DMS114 treated with DMSO at 0.1 percent for 48 hours (cell line): ENCODE data around the gene CEACAM20.
"Not testable (repeated sequence)": the region's sequence is repeated elsewhere in the genome, so short reads cannot be mapped to it uniquely, and the experiment has no call there.

Source experiments
- DNase-seq: peaks from one replicate; lab custom pipeline; 2025; ENCODE audit not compliant: unreplicated experiment; lab: John Stamatoyannopoulos, UW

CEACAM20 gene

DNA sequence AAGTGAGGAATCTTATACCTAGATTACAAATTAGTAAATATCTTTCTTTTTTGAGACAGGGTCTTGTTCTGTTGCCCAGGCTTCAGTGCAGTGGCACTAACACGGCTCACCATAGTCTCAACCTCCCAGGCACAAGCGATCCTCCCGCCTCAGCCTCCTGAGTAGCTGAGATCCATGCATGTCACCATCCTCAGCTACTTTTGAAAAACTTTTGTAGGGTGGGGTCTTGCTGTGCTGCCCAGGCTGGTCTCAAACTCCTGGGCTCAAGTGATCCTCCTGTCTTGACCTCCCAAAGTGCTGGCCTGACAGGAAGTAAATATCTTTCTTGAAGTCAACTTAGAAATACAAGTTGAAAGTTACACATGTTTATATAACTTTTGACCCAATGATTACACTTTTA, 20.0 kb upstream of the CEACAM20 start:
- no peak for DNase-seq

DNA sequence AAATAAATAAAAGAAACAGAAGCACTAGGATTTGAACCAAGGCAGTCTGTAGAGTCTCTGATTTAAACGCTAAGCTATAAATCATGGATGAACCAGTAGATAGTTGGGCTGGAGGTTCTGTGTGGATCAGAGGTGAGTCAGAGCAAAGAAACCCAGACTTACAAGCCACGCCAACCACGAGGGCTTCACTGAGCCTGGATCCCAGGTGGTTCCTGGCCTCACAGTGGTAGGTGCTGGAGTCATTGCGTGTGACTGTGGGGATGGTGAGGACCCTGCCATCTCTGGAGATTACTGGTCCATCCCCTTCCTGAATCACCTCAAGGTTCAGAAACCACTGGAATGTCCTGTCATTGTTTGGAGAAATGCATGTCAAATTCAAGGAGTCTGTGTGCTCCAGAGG, 19.3 kb upstream of the CEACAM20 start:
- no peak for DNase-seq

DNA sequence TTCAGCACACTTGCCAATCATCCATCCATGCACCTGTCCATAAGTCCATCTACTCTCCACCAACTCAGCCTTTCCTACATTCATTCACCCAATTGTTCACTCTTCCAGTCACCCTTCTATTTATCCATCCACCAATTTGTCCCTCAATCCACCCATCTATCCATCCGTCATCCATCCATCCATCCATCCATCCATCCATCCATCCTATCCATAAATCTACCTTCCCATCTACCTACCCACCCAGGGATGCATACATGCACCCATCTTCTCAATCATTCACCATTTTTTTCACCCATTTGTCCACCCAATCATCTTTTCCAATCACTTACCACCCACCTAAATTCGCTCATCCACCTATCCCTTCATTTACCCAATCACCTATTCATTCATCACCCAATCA, 14.6 kb upstream of the CEACAM20 start:
- no peak for DNase-seq

DNA sequence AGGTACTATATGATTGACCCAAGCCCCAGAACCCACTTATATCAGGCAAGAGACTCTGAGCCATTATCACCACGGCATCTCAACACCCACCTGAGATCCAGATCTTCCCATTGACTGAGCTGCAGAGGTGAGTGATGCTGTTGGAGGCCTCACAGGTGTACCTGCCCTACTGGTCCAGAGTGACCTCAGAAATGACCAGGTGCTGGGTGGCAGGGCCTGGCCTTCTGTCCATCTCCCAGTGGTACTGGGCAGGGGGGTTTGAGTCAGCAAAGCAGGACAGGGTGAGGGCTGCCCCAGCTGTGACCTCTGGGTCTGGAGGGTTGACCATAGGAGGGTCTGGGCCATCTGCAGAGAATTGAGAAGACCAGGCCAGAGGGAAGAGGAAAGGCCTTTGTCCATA, 13.2 kb upstream of the CEACAM20 start:
- DNase-seq, result no peak

DNA sequence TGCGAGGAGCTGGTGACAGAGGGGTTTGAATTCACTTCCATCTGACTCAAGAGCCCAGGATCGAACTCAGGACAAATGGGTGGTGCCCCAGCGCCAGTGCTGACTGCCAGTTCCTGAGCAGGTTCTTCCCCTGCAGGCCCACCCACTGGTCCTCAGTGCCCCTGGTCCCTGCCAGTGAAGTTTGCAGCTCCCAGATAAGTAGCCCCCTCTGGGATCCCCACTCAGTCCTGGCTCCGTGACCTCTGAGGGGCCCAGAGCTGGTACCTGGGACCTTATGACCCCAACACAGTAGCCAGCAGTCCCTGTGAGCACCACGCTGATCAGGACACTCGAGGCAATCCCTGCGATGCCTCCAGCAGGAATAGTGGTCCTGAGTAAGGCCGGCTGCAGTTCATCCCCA, 11.3 kb upstream of the CEACAM20 start:
- no peak for DNase-seq

DNA sequence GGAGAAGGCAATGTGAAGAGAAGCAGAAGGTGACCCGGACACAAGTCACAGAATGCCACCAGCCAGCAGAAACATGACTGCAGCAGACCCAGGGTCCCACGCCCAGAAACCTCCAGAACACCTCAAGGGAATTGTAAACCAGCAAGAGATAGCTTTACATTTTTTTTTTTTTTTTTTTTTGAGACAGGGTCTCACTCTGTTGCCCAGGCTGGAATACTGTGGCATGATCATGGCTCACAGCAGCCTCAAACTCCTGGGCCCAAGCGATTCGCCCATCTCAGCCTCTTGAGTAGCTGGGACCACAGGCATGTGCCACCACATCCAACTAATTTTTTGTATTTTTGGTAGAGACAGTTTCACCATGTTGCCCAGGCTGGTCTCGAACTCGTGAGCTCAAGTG, 10.5 kb upstream of the CEACAM20 start:
- no peak for DNase-seq

DNA sequence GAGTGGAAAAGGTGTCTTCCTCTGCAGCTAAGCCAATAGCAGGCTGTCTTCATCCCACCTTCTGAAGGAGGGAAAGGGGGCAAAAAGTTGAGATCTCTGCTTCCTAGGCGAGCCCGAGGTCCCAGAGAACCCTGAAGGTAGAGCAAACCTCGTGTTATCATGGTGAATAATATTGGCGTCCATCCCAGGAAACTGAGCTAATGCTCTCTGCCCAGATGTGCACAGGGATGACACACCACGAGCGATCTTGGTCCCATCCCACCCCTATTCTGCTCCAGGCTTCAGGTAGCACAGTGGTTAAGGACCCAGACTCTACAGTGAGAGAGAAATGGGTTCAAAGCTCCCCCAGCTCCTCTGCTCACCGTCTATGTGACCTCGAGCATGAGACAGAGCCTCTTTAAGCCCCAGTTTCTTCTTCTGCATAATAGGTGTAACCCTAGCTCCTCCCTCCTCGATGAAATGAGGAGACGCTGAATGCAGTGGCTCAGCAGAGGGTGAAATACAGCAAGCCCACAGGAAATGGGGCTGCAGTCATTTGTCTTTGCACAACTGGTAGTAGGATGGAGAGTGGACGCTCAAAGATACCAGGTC, 9.9 kb upstream of the CEACAM20 start:
- DNase-seq, result no peak

DNA sequence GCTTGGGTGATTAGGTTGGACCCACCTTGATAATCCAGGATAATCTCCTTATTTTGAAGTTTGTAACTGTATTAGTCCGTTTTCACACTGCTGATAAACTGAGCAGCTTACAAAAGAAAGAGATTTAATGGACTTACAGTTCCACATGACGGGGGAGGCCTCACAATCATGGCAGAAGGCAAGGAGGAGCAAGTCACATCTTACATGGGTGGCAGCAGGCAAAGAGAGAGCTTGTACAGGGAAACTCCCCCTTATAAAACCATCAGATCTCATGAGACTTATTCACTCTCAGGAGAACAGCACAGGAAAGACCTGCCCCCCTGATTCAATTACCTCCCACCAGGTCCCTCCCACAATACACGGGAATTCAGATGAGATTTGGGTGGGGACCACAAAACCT, 5.9 kb upstream of the CEACAM20 start:
- DNase-seq, result not testable (repeated sequence)

DNA sequence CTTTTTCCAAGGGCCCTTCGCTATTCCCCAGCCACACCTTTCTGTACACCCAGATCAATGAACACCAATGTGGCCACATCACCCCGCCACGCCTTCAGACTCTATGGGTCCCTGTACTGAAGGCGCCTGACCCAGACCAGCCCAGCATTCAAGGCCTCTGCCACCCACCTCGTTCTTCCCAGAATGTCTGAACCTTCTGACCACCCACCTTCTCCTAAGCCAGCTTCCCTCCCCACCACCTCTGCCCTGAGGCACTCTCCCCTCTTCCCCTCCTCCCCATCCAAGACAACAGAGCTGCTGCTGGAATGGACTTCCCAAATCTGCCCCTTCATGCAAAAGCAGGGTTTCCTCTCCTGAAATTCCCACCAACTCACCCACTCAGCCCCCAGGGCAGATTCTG, 3.3 kb upstream of the CEACAM20 start:
- DNase-seq, result no peak

DNA sequence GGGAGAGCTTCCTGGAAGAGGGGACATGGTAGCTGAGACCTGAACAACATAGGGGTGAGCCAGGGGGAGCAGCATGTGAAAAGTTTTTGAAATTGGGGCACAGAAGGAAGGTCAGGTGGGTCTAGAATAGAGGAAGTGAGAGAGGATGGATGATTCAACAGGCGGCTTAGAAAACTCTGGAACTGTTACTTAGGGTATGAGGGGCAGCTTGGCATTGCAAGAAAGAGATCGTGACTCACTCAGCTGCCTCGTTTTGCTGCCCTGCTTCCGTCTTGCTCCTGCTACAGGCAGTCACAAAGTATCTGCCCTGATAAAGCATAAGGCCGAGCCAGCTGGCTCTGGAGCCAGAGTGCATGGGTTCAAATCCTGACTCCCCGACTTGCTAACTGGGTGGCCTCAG, 1.3 kb upstream of the CEACAM20 start:
- DNase-seq, result no peak

DNA sequence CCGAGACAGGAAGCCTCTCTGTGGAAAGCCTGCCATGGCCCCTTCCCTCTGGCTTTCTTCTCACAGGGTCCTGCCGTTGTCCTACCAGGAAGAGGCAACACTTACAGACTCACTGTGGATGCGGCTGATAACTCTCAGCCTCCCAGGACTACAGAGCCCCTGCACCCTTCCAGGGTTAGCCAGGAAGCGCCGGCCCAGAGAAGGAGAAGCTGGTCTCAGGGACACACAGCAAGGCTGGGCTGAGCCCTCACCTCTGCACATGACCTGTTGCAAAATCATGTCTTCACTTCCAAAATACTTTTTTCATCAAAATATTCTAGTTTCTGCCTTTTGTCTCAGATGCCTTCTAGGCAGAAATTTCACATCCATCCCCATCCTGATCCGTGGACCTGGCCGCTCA, 1.9 kb downstream of the CEACAM20 start:
- DNase-seq, result no peak

DNA sequence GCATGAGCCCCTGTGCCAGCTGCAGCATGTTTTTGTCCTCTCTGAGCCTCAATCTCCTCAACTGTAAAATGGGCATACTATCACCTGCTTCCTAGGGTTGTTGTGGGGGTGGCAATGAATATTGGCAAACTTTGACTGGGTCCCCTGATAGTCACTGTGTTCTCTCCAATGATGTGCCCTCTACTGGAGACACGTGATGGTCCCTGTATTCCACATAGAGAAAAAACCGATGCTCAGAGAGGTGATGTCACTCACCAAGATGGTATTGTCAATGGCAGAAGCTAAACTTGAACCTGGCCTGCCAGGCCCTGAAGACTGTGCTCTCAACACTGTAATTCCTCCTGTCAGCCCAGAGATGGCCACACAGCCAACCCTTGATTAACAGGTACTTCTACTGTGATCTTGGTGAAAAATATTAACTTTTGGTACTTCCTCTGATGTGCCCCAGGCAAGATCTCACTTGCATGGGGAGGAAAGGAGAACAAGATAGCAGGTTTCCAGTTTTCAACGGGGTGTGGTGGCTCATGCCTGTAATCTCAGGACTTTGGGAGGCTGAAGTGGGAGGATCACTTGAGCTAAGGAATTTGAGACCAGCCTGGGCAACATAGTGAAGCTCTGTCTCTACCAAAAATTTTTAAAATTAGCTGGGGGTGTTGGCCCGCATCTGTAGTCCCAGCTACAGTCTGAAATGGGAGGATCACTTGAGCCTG, 3.6 kb downstream of the CEACAM20 start:
- no peak for DNase-seq

DNA sequence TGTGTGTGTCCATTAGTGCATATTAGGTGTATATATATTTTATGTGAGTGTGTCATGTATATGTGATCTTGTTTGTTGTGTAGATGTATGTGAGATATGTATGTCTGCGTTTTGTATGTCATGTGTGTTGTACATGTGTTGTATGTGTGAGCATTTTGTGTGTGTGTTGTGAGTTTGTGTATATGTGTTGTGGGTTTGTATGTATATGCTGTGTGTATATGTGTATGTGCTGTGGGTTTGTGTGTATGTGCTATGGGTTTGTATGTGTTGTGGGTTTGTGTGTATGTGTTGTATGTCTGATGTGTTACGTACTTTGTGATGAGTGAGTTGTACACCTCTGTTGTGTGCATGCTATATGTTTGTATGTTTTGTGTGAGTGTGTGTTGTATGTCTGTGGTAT, 8.1 kb downstream of the CEACAM20 start:
- no peak for DNase-seq

DNA sequence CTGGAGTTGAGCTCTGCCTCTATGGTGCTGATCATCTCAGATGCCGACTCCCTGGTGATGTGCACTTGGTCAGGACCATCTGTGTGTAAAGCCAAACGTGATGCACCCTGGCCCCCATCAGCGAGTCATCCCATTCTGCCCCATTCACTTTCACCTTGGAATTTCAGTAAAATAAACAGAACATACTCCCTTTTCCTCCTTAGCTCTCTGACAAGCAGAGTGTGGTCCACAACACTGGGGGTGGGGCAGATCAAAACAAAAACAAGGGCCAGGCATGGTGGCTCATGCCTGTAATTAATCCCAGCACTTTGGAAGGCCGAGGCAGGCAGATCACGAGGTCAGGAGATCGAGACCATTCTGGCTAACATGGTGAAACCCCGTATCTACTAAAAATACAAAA, 12.3 kb downstream of the CEACAM20 start:
- DNase-seq, result no peak

DNA sequence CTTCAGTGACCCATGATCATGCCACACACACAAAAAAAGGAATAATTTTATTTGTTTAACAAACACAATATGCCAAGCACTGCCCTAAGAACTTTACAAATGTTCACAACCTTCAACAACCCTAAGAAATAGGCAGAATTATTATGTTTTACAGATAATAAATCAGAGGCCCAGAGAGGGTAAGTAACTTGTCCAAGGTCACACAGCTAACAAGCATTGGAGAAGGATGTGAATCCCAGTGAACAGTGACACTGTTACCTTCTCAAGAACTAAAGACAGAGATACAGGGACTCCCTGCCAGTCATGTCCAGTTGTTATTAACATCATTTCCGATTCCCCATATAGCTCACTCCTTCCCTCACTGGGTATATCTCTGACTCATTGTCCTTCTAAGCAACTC, 13.6 kb downstream of the CEACAM20 start:
- no peak for DNase-seq

DNA sequence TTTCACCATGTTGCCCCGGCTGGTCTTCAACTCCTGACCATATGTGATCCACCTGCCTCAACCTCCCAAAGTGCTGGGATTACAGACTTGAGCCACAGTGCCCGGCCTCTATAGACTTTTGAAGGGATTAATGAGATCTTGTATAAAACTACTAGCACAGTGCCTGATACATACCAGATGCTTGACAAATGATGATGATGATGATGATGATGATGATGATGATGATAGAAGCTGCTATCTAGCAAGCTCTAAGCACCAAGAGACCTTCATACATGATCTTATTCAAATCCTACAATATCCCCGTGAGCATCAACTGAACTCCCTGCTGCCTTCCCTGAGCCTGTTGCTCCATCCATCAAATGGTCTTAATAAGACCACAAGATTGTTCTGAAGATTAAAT, 14.4 kb downstream of the CEACAM20 start:
- DNase-seq, result no peak

DNA sequence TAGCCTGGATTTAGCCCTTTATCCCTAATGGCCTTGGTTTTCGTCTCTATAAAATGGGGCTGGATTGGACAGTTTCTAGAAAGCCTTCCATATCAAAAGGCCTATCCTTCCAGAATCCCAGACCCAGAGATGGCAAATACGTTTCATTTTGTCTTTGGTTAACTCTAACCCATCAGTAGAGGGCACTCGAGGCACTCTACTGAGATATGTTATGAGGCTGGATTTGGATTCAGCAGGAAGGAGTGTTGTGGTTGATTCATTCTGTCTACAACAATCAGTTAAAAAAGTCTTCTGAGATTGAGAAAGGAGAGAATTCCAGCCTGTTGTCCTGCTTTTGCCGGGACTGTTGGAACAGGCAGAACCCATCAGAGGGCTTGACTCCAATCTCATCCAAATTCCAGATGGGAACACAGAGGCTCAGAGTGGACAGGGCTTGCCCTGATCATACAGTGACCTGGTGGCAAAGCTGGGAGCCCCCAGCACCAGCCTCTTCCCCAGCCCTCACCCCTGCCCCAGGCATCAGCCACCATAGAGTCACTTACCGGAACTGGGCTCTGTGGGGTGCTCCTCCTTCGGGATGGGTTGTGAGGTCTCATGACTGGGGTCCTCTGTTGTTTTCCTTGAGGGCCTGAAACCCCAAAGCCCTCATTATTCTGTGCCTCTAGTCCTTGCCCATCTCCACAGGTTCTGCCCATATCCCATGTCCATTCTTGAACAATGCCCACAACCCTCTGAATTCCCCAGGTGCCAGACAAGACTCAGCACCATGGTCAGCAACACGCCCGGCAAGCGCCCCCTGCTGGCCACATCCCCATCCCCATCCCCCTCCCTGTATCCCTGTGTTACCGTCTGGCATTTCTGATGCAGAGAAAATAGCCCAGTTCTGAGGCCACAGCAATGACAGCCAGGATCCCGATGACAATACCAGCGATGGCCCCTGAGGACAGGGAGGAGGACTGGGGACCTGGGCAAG, 16.9 kb downstream of the CEACAM20 start:
- peak; percentile 5 for DNase-seq

DNA sequence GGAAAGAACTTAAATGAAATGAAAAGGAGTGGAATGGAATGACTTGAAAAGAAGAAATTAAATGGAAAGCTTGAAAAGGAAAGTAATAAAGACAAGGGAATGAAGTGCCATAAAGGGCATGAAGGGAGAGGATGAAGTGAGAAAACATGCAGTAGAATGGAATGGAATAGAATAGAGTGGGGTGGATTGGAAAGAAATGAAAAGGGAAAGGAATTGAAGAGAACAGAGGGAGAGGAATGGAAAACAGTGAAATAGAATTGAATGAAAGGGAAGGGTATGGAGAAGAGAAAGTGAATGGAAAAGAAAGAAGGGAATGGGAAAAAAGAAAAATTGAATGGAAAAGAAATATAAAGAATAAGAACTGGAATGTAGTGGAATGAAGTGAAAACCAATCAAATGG, 20.0 kb downstream of the CEACAM20 start:
- DNase-seq, result no peak

DNA sequence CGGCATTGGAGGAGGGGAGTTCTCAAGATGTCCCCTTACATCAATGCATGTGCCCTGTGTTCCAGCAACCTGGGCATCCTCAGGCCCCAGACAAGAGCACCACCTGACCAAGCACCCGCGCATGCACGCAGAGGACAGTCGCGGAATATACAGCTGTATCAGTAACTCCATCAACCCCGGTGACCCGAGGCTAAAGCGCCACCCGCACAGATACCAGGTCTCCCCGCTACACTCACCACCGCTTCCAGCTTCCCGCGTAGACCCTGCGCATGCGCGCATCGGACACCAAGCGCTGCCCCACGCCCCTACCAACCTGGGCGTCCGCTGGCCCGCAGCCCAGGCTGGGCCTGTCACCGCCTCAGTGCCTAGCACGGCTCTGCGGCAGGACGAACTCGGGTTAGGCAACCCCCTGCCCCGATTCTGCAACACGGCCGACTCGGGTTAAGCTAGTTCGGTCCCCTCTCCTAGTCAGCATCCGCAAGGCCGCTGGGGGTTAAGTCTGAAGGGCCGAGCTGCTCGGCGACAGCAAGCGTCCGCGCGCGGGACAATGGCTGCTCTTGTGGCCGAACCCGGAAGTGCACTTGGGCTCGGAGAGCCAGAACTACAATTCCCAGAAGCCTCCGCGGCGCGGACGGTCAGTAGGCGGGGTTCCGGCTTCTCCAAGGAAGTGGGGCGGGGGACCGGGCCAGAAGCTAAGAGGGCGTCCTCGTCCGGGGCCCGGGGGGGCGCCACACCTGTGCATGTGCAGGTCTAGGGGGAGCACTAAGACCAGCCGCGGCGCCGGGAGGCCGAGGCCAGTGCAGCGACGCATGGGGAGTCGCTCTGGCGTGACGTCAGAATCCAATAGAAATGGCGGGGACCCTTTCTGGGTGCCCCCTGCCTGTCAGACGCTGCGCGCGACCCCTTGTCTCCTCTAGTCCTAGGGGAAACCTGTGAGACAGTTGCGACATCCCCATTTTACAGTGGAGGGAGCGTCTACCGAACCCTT, 29.2 kb downstream of the CEACAM20 start, which contains the start of gene ZNF180:
TSS of gene ZNF180 (minus strand) at position 561 of the 988 bp plus-strand sequence. CDS start 3,188 bp downstream, outside the sequence.
- DNase-seq, result peak; percentile 76

DNA sequence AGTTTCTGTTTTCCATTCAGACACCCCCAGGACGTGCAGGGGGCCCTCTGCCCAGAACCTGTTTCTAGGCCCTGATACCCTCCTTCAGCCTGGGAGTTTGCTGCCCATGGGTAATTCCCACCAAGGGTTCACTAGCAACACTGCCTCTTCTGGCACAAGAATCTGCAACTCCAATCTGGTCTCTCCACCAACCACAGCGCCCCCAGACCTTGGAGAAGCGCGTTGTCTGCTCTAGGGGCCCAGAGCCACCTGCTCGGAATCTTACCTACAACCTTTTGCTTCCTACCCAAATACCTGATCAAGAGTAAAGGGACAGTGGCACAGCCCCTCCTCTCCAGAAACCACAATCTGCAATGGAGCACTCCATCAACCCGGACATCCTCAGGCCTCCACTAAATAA, 29.9 kb downstream of the CEACAM20 start:
- no peak for DNase-seq

DNA sequence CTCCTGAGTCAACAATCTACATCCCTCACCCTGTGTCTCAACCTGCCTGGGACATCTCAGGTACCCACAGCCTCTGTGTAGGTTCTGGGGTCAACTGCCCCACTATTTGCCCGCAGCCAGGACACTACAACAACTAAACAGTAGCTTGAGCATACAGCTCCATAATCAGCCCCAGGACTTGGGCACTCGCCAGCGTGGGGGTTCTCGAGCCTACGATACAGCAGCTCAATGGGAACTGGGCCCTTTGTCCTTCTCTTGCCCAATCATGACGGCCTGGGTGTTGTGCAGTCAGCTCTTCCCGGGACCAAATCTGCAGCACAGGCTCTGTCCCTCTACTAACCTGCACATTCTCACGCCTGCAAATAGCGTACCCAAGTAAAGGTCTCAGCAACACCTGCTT, 30.5 kb downstream of the CEACAM20 start:
- no peak for DNase-seq
